ENCODE results near the gene SCARF1. TPM values are rescaled to one million over a fixed set of nuclear protein-coding genes. Genes with fewer than 3 reads are reported as not detected.

SCARF1 gene
- total RNA-seq, 1 donor: 1.3 TPM

GRCh38 chr17:1630662-1631061, 14.9 kb downstream of the SCARF1 start:
- H3K4me3 ChIP-seq (ENCODE audit: low read depth, low read length): no peak overlapping the region
- no peak for DNase-seq (ENCODE audit: low read depth)
- TF ChIP-seq, protein P1, sequence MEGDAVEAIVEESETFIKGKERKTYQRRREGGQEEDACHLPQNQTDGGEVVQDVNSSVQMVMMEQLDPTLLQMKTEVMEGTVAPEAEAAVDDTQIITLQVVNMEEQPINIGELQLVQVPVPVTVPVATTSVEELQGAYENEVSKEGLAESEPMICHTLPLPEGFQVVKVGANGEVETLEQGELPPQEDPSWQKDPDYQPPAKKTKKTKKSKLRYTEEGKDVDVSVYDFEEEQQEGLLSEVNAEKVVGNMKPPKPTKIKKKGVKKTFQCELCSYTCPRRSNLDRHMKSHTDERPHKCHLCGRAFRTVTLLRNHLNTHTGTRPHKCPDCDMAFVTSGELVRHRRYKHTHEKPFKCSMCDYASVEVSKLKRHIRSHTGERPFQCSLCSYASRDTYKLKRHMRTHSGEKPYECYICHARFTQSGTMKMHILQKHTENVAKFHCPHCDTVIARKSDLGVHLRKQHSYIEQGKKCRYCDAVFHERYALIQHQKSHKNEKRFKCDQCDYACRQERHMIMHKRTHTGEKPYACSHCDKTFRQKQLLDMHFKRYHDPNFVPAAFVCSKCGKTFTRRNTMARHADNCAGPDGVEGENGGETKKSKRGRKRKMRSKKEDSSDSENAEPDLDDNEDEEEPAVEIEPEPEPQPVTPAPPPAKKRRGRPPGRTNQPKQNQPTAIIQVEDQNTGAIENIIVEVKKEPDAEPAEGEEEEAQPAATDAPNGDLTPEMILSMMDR (IDR thresholded peaks at IDR 0.05; ENCODE audit: insufficient read depth, low read depth, low read length): no peak

DNA sequence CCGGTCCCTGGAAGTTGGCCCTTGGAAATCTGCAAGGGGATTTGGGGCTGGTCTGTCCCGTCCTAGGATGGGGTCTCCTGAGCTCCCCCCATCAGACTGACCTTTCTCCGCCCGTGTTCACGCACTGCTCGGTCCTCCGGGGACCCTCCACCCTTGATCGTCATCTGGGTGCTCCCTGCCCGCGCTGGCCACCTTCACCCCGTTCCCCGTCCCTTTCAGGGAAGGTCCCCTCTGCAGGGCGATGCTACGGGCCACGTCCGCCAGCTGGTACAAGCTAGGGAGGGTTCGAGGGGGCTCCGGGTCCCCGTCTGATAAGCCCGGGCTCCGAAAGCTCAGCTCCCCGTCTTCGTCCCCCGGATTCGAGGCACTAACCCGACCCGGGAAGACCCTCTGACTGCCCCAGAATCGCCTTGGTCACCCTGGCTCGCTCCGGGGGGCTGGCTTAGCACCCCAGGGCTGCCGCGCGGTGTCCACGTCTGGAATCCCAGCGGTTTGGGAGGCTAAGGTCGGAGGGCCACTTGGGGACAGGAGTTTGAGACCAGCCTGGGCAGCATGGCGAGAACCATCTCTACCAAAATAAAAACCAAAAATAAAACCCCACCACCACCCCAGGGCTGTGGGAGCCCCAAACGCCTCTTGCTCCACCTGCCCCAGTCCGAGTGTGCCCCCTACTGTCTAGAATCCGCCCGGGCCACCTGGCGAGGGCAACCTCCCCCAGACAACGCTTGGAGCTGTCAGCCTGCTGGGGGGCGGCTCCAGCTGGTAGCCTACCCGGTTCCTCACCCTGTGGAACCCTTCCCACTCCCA, 15.8 kb downstream of the SCARF1 start:
- DNase-seq (ENCODE audit: low read depth): peak; percentile 43
- H3K4me3 ChIP-seq (ENCODE audit: low read depth, low read length): peak overlapping the region; percentile 72
- TF ChIP-seq, protein P1 (IDR thresholded peaks at IDR 0.05; ENCODE audit: insufficient read depth, low read depth, low read length): peak; percentile 68

GRCh38 chr17:1628856-1629503, 16.6 kb downstream of the SCARF1 start:
- H3K4me3 ChIP-seq (ENCODE audit: low read depth, low read length): peak overlapping the region; percentile 72
- peak; percentile 92 for DNase-seq (ENCODE audit: low read depth)
- TF ChIP-seq, protein P1 (IDR thresholded peaks at IDR 0.05; ENCODE audit: insufficient read depth, low read depth, low read length): peak; percentile 16

GRCh38 chr17:1627982-1628855, 17.3 kb downstream of the SCARF1 start, which contains the start of gene SLC43A2:
SLC43A2 (minus strand) TSS chr17:1628834; CDS start chr17:1627874, 960 bp downstream.
- peak within 1 kb of the TSS; percentile 72 for H3K4me3 ChIP-seq (ENCODE audit: low read depth, low read length)
- DNase-seq (ENCODE audit: low read depth): peak; percentile 77
- TF ChIP-seq, protein P1 (IDR thresholded peaks at IDR 0.05; ENCODE audit: insufficient read depth, low read depth, low read length): no peak

DNA sequence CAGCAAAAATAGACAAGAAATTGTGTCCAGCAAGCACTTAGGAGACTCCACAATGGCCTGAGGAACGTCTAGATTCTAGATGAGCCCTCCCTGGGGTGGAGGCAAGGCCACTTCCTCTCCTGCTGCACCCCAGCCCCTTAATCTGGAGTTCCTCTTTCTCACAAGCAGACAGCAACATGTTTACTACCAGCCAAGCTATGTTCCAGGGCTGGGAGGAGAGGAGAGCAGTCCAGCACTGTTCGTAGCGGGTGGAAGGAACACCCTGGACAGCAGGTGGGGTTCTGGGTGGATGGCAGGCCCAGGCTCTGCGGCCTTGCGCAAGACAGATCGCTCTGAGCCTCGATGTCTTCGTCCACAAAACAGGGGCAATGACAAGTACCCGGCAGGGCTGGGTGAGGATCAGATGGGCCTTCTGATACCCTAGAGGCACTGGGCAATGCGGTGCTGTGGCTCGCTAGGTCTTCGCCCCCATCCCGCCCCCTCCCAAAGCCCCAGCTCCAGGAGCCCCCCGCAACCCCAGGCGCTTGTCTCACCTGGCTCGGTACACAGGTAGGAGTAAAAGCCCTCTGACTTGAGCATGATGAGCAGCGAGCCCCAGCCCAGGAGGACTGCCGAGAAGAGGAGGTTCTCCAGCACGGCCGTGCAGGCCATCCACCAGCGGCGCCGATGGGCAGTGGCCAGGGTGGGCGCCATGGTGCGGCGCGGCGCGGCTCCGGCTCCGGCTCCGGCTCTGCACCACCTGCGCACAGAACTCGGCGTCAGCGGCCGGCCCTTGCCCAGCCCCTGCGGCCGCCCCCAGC, 18.1 kb downstream of the SCARF1 start:
- TF ChIP-seq, protein P1 (IDR thresholded peaks at IDR 0.05; ENCODE audit: insufficient read depth, low read depth, low read length): no peak
- H3K4me3 ChIP-seq (ENCODE audit: low read depth, low read length): peak overlapping the region; percentile 72
- peak; percentile 26 for DNase-seq (ENCODE audit: low read depth)

- H3K4me3 ChIP-seq (ENCODE audit: low read depth, low read length): no peak overlapping the region
- TF ChIP-seq, protein P1 (IDR thresholded peaks at IDR 0.05; ENCODE audit: insufficient read depth, low read depth, low read length): no peak
- peak; percentile 42 for DNase-seq (ENCODE audit: low read depth)
Observed at GRCh38 chr17:1626333-1626732, 19.2 kb downstream of the SCARF1 start.

All from fibroblast of villous mesenchyme (primary cell).